GM19099 (cell line): ENCODE data around the gene MRPL17.

Experiments
- POLR2A ChIP-seq: IDR thresholded peaks from 3 replicates; pipeline ENCODE4 v1.6.1; 2011; ENCODE audit warnings: low read depth; ENCODE audit not compliant: insufficient read length; ENCODE audit errors: extremely low read depth

MRPL17 gene

DNA sequence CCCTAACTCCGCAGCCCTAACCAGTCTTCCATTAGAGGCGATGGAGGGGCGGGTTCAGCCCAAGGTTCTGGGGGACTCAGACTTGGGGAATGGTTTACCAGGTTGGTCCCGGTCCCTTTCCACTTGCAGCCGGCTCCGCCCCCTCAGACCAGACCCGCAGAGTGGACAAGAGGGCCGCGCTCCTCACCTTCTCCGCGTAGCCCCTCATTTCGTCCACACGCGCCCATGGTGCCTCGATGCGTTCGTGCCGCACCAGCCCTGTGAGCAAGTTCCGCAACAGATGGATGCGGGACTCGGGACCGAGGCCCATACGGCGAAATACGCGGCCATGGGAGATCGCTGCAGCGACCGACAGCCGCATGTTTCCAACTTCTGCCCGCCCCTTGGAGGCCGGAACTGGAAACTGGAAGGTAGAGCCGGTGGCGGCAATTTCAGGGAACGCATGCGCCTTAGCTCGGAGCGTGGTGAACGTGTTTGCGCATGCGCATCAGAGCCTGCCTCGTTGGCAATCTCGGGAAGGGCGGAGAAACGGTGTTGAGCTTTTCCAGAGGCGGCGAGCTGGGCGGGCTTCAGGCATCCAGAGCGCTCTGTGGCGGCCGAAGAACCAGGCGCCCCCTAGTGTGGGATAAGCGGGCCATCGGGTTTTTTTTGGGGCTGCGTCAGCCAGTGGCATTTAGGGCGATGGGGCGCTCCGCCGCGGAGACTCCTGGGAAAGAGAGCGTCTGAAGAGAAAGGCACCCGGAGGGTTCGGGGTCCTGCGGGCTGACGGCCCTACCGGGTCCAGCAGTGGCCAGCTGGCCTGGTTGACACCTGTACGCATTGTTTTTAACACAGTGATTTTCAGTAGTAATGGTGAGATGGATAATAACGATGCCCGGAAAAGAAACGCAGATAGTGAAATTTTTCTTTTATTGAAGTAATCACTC, at the start of gene MRPL17:
Gene MRPL17, minus strand, starts transcription at position 405 of the 926 bp plus-strand sequence. Its CDS starts 44 bp downstream, at position 361.
- peak; percentile 97 for TF ChIP-seq POLR2A

DNA sequence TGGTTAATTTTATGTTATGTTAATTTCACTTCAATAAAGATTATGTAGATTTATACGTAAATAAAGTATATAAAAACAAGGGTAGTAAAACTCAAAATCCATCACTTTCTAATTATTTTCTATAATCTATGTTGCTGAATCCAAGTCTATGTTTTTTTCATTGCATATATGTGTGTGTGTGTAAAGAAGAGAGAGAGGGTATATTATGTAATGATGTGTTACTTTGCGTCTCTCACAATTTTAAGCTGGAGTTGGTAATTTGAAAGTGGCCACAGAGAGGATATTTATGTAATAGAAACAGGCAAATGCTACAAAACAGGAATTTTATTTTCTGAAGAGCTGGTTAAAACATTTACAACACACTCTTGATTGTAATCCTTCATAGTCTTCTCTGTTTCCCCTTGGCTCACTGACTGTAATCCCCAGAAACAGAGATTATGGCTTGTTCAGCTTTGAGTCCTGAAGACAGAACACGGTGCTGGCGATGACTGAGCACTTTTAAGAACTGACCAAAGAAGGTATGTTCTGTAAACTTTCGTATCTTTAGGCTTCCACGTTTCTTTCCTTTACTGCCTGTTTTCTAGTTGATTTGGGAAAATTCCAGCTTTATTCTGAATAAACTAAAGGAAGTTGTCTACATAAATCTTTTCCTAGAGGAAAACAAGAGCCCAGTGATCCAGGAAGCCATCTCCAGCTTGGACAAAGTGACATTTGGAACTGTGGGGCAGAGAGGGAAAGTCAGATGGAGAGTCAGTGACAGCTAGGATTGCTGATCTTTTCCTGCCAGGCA, 45.0 kb upstream of the MRPL17 start:
- no peak for TF ChIP-seq POLR2A

DNA sequence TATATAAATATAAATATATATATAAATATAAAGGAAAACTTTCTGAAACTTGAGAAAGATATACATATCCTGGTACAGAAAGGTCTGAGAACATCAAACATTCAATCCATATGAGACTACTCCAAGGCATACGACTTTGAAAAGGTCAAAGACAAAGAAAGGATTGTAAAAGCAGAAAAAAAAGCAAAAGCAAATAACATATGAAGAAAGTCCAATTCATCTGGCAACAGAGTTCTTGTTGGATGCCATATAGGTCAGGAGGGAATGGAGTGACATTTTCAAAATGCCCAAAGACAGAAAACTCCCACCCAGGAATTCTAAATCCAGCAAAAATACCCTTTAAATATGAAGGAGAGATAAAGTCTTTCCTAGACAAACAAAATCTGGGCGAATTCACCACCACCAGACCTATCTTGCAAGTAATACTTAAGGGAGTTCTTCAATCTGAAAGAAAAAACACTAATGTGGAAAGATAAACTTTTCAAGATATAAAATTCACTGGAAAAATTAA, 42.3 kb upstream of the MRPL17 start:
- no peak for TF ChIP-seq POLR2A

DNA sequence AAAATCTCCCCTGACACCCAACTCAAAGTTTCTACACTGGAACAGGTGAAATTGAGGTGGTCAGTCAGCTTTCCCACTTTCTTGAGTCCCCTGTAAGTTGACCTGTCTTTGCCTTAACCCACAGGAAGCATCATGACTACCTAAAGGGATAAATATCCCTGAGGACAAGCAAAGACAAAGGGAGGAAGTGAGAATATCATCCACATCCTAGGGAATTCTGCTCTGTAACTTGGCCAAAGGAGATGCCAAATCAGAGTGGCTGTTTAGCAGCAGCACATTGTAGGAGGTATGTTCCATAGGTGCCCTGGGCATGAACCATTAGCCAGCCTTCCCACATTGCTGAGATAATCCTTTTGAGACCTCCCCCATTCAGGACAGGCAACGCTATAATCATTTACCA, 40.9 kb upstream of the MRPL17 start:
- TF ChIP-seq POLR2A, result no peak

DNA sequence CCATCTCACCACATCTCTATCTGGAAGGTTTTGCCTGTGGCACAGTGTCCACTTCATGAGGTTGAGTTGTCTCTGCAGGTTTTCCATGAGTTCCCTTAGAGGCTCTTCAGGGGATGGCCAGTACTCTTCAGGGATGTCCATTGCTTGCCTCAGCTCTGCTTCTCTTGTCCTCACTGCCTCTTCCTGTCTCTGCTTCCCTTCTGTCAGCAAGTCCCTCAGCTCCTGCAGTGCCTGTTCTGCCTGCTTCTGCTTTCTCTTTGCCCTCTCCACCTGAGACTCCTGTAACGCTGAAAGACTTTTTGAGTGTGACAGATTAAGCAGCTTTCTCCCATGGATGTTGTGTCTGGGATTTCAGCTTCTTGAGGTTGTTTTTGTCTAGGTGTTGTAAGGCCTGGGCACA, 38.2 kb upstream of the MRPL17 start:
- no peak for TF ChIP-seq POLR2A

DNA sequence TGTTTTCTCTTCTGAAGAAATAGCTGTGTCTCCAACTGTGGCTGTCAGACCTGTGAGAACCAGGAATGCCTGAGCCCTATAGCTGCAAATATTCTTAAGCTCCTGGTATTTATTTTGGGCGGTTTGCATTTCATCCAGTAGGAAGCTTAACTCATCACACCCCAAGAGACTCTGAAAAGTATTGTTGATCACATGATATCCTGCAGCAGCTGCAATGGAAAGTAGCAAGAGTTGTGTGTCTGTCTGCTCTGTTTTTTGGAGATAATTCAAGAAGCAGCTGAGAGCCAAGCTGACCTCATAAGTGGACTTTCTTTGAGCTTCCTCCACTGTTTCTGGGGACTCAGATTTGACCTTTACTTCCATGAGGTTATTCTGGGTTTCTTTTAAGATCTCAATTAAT, 36.4 kb upstream of the MRPL17 start:
- no peak for TF ChIP-seq POLR2A

DNA sequence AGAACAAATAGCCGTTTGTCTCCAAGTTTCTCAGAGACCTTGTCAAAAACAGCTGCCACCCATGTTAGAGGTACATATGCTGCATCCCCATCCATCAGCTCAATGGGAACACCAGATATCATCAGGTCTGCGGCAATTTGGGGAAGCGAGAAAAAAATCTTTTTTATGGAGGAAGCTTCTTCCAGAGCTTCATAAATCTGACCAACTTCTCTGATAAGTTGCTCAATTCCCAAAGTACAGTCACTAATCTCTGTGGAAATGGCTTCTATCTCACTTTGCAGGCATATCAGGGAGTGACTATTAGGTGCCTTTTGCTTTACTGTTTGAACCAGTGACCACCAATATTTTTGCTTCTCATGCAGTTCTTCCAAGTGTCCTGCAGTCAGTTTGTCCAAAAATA, 34.3 kb upstream of the MRPL17 start:
- TF ChIP-seq POLR2A, result no peak

DNA sequence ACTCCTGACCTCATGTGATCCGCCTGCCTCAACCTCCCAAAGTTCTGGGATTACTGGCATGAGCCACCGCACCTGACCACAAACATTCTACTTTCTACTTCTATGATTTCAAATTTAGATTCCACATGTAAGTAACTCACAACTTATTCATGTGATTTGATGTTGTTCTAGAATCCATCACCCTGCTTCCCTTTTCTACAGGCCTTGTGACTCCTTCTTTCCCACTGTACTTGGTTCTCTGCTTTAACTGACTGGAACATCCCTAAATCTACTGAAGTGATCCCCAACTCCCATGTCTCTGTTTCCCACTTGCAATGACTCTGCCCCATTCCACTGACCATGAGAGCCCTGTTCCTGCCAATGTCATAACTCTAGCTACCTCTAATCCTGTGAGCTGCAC, 25.7 kb upstream of the MRPL17 start:
- no peak for TF ChIP-seq POLR2A

DNA sequence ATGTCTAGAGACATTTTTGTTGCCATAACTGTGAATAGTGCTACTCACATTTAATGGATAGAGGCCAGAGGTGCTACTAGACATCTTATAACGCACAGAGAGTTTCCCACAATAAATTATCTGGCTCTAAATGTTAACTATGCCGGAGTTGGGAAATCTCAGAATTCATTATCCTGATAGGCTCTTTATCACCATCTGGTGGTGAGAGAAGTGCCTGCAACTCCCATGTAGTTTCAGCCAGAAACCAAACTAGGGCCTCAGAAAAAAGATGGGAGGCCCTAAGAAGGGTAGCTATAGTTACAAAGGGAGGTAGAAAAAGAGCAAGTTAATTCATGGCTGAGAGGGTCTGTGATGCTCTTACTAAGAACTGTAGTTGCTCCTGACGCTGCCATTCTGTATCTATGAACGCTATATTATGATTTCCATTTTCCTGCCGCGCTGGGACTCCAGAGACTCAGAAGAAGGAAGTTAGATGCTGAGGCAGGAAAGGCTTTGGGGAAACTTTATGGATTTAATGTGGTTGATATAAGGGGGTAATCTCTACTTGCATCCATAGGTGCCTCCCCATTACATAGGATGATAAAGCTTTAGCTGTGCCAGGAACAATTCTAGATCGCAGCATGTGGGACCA, 22.9 kb upstream of the MRPL17 start:
- no peak for TF ChIP-seq POLR2A

DNA sequence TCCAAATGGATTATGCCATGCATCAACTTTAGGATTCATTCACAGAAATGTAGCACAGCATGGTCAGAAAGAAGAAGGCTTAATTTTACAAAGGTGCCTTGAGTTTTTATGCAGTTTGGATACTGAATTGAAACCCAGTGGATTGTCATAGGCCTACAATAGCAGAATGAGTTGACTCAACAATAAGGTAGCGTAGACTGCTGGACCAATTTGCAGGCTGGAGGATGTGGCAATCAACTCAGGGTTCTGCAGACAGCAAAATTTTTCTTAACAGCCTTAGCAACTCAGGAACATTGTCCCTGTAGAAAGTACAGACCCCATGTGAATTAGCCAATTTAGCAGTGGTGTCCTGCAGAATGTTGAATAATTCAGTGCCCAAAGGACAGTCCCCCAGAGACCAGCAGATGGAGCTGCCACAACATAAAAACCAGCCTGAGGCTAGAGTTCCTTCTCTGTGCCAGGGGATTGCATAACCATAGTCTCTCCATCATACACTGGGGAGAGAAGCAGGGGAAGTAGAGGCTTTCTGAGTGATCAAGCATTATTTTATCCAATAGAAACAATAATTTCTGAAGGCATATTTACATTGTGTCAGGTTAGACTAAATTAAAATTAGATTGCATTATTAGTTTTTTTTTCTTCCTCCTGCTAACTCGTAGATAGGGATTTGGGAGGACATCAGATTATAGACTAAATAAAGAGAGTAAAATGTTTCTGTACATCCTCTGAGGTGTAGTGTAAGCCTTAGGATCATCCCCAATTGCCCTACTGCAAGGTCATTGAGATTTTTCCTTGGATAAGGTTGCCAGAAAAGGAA, 20.3 kb upstream of the MRPL17 start:
- TF ChIP-seq POLR2A, result no peak

DNA sequence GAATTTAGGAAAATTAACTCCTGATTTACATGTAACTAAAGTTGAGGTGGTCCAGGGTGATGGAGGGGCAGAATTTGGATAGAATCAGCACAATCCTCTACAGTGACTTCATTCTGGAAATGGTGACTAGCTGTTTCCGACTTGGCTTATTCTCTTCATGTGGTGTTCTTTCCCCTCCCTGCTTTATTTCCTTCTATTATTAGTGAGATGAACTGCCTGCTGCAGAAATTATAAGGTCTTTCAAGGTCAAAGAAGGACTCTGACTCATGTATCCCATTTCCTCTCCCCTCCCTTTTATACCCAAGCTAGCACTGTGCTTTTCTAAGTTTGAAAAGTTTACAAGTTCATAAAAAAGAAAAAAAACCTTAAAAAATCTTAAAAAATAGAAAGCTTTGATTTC, 12.2 kb upstream of the MRPL17 start:
- no peak for TF ChIP-seq POLR2A

DNA sequence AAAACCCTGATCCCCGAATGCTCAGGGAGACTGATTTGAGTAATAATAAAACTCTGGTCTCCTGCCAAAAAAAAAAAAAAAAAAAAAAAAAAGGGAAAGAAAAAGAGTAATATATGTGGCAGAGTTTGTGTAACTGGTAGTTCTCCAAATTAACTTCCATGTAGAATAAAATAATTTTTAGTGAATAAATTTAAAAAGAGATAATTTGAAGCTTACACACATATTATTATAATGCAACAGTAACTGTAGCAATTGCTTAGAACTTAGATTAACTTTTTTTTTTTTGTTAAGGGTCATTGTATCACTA, 11.0 kb upstream of the MRPL17 start:
- TF ChIP-seq POLR2A, result no peak

DNA sequence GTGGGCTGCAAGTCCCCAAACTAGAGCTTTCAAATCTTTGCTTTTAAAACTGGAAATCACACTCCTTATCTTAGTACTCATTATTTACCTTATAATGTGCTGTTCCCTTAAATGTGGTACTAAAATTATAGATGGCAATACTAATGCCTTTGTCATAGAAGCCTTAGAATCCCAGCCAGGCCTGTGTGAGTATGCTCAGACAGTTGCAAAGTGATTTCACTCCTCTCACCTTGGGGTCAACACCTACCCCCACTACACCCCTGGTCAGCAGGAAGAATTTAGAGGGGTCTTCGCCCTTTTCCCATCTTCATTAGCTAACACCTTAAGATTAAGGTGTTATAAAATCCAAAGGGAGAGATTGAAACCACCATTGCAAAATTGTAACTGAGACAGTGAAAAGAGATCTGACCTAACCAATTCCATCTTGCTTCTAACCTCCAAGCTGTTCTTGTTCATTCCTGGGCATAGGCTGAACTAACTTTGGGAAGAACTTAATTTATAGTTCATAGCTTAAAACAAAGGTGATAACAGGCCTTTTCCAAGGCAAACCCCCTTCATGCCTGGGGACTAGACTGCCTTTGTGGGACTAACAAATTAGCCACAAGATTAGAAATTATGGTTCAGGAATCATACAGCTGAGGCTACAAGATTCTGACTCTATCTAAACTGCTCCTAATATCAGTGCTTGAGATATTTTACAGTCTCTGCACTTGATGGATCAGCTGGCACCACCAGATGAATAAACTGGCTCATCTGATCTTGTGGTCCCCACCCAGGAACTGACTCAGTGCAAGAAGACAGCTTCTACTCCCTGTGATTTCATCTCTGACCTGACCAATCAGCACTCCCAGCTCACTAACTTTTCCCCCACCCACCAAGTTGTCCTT, 10.4 kb upstream of the MRPL17 start:
- TF ChIP-seq POLR2A, result no peak

DNA sequence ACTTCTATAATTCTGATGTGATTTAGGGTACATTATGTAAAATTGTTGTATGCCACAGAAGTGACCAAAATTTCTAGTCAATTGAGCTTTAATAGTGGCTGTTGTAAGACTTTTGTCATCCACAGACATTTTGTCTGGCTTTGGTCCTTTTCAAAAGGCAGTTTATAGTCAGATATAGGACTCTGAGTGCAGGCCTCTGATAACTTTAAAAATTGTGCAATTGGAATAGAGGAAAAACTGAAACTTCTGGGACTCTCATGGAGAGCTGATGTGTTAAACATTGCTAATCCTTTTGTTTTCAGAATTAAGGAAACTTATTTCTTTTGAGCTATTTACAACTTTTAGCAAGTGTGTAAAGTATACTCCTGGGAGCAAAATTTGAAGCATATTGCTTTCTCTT, 9.0 kb upstream of the MRPL17 start:
- no peak for TF ChIP-seq POLR2A

DNA sequence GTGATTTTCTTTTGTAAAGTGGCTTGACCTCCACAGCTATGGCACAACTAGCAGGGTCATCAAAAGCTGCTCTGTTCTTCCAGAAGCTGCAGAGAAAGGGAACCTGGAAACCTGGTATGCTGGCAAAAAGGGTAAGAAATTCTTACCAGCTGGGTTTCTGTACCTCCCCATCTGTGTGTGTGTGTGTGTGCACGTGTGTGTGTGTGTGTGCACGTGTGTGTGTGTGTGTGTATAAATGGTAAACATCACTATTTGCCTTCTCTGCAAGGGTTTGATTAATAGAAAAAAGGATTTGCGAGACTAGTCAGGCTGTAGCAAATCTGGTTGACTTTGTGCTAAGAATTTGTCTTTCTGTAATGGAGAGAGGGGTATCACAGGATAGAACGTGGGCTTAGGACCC, 4.7 kb upstream of the MRPL17 start:
- no peak for TF ChIP-seq POLR2A
